Stimulated activated CD4-positive, alpha-beta T cell treated with anti-CD3 and anti-CD28 coated beads, Interleukin-4, amount 100 ng/mL, for 4 hours (primary cell): Measurements from ENCODE around the gene PTCHD1.

ENCODE experiments used
- DNase-seq, 2 experiments: peaks; one replicate each; pipeline ENCODE4 v3.0.0-alpha.2; 2020

PTCHD1 gene

DNA sequence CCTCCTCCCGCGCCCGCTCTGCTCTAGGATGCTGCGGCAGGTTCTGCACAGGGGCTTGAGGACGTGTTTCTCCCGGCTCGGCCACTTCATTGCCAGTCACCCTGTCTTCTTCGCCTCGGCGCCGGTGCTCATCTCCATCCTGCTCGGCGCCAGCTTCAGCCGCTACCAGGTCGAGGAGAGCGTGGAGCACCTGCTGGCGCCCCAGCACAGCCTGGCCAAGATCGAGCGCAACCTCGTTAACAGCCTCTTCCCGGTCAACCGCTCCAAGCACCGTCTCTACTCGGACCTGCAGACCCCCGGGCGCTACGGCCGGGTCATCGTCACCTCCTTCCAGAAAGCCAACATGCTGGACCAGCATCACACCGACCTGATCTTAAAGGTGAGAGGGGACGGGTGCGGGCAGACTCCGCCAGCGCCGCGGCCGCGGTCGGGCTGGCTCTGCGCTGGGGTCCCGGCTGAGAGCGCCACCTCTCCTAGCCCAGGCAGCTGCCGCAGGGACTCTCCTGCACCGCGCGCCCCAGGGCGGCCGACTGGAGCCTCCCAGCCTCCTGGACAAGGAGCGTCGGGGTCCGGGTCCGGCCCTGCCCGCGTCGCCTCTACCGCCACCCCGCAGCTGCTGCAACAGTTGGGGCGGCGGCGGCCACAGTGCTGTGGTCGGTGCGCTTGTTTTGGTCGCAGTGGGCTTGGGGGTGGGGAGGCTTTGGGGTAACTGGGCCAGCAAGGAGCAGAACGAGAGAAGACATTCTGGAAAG lies at the start of gene PTCHD1:
PTCHD1 (plus strand) TSS at position 2 of the 752 bp plus-strand sequence; CDS start at position 29, 27 bp downstream.
- no peak for DNase-seq

- no peak for DNase-seq
These were observed 47.9 kb upstream of the PTCHD1 start for GRCh38 chrX:23286731-23287130.

DNA sequence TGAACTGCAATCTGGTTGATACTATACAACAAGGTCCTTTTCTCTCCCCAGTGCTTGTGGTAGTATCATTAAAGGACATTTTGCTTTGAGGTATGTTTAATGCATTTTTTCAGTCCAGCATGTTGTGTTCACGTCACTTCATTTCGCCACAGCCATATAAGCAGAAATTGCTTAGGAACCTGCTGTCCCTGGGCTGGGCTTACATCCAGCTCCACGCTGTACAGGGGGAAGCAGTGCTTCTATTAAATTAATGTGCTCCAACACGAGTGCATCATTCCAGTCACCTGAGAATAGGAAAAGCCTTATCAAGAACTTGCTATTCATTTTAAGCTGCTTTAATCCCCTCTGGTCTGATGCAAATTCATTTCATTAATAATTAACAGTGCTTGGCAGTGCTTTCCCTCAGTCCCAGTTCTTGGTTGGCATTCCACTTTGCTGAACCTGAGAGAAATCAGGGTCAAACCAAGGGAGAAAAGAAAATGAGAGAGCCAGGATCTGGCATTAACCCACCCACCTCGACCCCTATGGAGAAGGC lies 47.4 kb upstream of the PTCHD1 start:
- DNase-seq: no peak

- no peak for DNase-seq
These were observed 42.2 kb upstream of the PTCHD1 start for GRCh38 chrX:23292354-23292987.

DNA sequence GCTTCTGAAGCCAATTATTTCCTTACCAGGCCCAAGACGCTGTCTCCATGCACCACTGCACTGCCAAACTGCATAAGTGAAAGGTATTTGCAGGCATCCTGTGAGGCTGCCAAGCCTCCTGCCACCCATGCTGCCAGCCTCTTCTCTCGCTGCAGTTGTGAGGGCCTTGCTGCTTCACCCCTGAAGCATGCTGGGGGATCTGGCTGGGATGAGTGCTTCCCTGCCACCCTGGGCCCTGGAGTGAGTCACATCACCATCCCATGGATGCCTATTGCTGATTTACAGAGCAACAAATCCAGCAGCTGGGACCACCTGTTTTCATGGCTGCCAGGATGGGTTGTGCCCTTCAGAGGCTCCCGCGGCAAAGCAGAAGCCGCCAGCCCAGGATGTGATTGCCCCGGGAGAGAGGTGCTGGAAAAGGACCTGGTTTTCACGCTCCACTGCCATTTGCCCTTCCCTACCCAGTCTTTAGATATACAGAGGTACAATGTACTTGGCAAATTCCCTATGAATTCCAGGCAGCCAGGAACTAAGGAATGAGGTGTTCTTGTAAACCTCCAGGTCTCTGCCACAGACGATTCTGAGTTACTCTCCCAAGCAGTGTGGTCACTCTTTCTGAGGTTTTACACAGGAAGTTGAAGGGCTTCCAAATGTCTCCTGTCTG lies 41.5 kb upstream of the PTCHD1 start:
- no peak for DNase-seq

DNA sequence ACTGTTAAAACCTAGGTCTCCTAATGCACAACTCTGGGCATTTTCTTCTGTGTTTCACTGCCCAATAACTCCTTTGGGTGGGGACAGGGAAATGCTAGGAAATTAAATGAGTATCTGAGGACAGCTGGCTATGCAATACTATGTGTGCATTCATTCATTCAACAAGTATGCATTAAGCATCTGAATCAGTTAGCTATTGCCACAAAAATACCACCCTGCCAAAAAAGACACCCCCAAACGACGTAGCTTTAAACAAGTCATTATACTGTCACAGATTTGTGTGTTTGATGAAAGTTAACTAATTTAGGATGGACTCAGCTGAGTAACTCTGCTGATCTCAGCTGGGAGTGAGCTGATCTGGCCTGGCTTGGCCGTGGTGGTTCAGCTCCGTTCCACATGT lies 29.8 kb upstream of the PTCHD1 start:
- DNase-seq: no peak

- no peak for DNase-seq
These were observed 22.9 kb upstream of the PTCHD1 start for GRCh38 chrX:23311731-23312130.

DNA sequence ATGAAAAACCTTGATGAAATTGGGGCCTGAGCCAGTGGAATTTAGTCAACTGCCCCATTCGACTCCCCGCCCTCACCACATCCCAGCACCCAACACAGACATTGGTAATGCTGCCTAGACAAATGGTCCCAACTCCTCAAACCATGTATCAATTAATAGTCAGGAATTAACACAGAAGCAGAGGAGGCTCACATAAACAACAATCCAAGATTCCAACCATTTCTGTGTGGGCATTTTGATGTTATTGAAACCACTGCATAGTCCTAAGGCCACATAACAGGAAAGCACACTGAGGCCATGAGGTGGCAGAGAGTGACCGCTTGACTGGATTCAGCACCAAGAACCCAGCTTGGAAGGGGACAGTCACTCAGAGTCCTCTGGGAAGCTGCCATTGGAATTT lies 22.5 kb upstream of the PTCHD1 start:
- no peak for DNase-seq

- DNase-seq: no peak
These were observed 16.6 kb upstream of the PTCHD1 start for GRCh38 chrX:23317799-23318724.

DNA sequence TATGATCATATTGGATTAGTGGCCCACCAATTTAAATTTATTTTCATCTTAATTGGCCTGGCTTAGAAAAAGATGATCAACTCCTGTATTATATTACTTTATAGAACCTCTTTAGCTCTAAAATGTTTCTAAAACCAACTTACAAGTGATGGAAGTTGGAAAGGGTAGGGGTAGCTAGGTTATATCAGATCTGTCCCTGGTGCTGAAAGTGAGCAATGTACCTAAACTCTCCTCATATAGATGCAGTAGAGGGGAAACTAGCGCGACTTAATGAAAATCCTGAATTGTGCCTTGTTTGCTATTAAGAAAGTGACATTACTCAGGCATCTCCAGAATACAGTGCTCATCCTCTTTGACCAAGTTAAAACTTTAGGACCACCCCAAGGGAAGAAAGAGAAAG lies 7.5 kb upstream of the PTCHD1 start:
- no peak for DNase-seq

DNA sequence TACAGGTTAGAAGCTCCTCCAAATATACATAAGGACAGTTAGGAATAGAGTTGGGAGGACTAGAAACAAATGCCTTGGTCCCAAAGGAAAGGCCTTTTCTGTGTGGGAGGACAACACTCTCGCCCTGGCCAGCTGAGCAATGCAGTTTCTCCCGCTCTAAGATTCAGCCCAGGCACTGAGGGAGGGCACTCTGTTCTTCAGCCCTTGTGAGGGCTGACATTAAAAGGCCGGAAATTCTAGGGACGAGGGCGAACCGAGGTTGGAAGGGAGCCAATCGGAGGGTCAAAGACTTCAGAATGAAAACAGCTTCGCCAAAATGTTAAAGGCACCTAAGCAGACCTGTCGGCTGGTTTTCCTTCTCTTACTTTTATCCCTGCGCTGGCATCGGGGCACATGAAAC lies 2.9 kb upstream of the PTCHD1 start:
- DNase-seq: no peak

DNA sequence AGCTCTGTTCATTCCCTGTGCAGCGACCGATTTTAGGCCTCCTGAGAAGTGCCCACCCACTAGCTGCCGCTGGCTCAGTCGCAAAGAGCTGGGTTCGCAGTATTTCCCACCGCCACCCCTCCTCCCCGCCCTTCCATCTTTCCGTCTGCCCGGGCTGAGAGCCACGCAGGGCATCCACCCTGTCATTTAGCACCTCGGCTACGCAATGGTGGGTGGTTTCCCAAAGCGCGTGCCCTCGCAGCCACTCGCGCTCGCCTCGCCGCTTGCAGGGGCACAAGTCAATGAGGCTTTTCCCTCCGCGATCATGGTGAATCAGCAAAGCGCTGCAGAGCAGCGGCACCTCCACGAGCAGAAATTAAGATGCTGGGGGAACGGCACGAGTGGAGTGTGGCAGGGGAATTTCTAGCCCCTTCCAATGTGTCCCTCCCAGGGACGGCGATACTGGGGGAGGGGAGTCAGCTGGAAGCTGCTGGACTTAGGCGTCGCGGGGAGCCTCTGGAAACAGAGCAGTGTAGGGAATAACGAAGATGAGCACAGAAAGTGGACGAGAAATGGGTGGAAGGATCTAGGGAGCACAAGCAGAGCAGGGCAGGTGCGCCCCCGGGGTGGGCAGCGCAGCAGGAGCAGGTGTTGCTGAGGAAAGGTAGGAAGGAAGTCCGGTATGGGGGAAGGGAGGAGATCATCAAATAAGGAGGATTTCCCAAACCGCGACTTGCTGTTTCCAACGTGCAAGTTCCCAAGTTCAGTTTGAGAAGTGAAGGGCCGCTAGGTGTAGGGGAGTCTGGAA lies 2.4 kb upstream of the PTCHD1 start:
- DNase-seq: peak in 1 of 2 experiments; percentile 23

- no peak for DNase-seq
These were observed 1.5 kb upstream of the PTCHD1 start for GRCh38 chrX:23332888-23333821.

DNA sequence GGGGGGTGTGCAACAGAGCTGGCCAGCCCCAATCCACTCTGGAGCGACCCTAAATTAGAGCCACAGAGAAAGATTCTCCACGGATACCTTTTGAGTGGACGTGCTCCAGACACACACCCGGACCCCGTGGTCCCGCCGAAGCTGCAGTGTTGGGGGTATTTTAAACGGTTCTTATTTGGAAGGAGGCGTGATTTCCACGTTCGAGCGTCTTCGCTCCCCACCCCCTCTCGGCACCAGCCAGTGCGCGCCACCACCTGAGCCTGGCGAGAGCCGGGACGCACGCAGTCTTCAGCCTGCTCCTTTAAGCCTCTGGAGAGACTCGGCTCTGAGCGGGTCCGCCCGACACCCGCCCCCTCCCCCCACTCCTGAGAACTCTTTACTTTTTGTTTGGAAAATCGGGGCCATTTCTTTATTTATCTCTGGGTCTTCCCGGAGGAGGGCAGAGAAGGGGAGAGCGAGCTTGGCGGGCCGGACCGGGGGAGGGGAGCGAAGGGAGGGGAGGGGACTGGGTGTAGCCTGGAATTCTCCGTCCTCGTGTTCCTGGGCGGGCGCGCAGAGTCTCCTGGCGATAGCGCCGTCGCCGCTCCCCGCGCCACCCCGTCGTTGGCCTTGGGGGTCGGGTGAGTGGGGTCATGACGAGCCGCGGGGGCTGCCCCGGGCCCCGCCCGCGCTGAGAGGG lies 668 bp upstream of the PTCHD1 start:
- DNase-seq: no peak

DNA sequence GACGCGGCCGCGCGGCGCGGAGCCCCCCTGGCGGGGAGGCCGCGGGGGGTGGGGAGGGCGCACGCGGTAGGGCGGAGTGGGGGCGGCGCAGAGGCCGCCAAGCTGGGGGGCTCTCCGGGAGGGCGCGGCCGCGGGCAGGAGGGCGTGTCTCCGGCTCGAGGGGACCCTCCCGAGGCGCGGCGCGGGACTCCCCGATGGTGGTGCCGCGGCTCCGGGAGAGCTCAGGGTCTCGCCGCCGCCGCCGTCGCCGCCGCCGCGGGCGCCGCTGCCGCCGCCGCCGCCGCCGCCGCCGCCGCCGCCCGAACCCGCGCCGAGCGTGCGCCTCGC lies 165 bp upstream of the PTCHD1 start:
- DNase-seq: no peak

GRCh38 chrX:23338334-23338733 lies 3.7 kb downstream of the PTCHD1 start:
- DNase-seq: no peak

DNA sequence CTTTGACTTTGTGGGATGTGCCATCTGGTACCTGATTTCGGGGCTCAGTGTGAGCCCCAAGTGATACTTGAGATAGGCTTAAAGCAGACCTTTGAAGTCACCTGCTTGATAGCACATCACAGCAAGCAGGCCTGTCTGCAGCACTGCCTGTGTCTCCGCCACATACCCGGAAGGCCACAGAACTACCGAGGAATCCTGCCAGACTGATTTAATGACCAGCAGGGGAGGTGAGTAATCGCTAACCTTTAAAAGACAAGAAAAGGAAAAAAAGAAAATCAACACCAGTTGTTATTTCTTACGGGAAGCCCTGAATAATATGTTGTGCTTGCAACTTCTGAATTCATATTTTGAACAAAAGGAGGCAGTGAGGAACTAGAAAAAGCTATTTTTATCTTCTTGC lies 6.8 kb downstream of the PTCHD1 start:
- DNase-seq: no peak

GRCh38 chrX:23344238-23344903 lies 9.7 kb downstream of the PTCHD1 start:
- no peak for DNase-seq

DNA sequence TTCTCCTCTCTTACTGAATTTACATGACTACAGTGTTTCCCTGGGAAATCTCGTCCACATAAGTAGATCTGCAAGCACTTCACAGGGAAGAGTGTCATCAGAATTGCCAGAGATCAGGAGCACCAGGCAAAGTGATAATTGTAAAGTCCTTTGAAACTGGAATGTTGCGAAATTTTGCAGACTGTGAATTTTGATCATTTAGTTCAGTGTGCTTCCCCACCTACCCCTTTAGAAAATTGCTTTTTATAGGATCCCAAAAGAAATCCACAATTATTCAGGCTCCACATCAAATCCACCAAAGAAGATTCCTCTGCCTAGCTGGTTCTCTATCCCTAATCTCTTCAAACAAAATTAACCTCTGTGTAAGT lies 10.2 kb downstream of the PTCHD1 start:
- no peak for DNase-seq

DNA sequence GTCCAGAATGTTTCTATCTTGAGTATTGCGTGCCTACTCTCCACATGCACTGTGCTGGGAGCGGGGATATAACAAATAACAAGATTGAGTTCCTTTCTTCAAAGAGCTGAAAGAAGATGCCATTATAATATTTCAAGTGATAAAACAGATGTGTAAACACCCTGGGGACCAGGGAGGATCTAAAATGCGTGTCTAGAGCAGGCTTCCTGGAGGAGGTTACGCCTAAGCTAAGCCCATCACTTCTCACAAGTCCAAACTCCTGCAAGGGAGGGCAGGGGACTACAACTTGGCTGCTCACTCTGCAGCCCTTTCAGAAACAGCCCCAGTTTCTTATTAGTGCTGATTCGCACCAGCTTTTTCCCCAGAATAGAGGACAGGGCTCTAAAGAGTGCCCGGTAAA lies 21.5 kb downstream of the PTCHD1 start:
- DNase-seq: no peak
